HepG2 (cell line): ENCODE results near the gene DPH6. TPM values are rescaled to one million over a fixed set of nuclear protein-coding genes. Genes with fewer than 3 reads are reported as not detected.
"Not testable (repeated sequence)": the region's sequence is repeated elsewhere in the genome, so short reads cannot be mapped to it uniquely, and the experiment has no call there.

Experiments
- ATAC-seq: fragments of 200-7000 bp; cut with Tn5 transposase; 3 replicates; pipeline ENCODE4 v1.9.1; 2020; ENCODE audit warnings: mild to moderate bottlenecking, moderate library complexity
- BruUV-seq: library from RNA; stranded (reverse); fragments of 400-500 nt; replicated peaks from 2 replicates; lab custom pipeline; 2021; lab: Mats Ljungman, UMichigan
- CTCF ChIA-PET: fragments of 300-600 bp; formaldehyde crosslinking; extraction: SDS; loops from one replicate; lab custom pipeline; 2021; ENCODE audit warnings: low total read pairs, inconsistent platforms, low intra/inter-chr PET ratio; lab: Yijun Ruan, JAX
- POLR2A ChIA-PET: fragments of 350-600 bp; sonication (Branson Sonifier 250); formaldehyde crosslinking; loops from one replicate; lab custom pipeline; 2020; ENCODE audit warnings: antibody characterized with exemption, inconsistent platforms; lab: Yijun Ruan, JAX
- DNase-seq: peaks from one replicate; pipeline ENCODE4 v3.0.0-alpha.2; 2015; ENCODE audit warnings: low spot score
- FAIRE-seq: peaks from 3 replicates; lab custom pipeline; 2011; peaks lifted over from hg19 to GRCh38; lab: Jason Lieb, UNC
- H2AFZ ChIP-seq: one replicate; pipeline ENCODE4 v1.6.1; 2011; ENCODE audit warnings: low read length, inconsistent platforms
- H3K27ac ChIP-seq: fragments of 300-600 bp; 3 replicates; pipeline ENCODE4 v1.8.0; 2011; ENCODE audit warnings: mixed run types, mild to moderate bottlenecking, mixed read lengths, low read length, inconsistent platforms; ENCODE audit not compliant: insufficient read depth; ENCODE audit errors: extremely low read length
- H3K27me3 ChIP-seq, 2 experiments: fragments of 200-600 bp in 1 of 2; 2 replicates in 1 of 2; 3 replicates in 1 of 2; pipeline versions ENCODE4 v1.6.0 to v1.8.0; 2011; ENCODE audit warnings: low read length in 2 of 2, mild to moderate bottlenecking in 2 of 2, moderate library complexity in 2 of 2, inconsistent platforms in 1 of 2; ENCODE audit not compliant: insufficient read depth in 2 of 2, control insufficient read depth in 1 of 2
- H3K36me3 ChIP-seq, 2 experiments: fragments of 200-600 bp in 1 of 2; replicated peaks in 1 of 2; 2 replicates in 1 of 2; 3 replicates in 1 of 2; pipeline versions ENCODE4 v1.5.1 to v1.8.0; 2011; ENCODE audit warnings: low read length in 2 of 2, inconsistent platforms in 1 of 2; ENCODE audit not compliant: insufficient read depth in 2 of 2, control insufficient read depth in 1 of 2
- H3K4me1 ChIP-seq: 2 replicates; pipeline ENCODE4 v1.5.1; 2012; ENCODE audit warnings: low read length, inconsistent platforms; ENCODE audit not compliant: insufficient read depth
- H3K4me2 ChIP-seq: 2 replicates; pipeline ENCODE4 v1.6.0; 2011; ENCODE audit warnings: low read depth, low read length, inconsistent platforms
- H3K4me3 ChIP-seq, 3 experiments: fragments of 200-600 bp in 1 of 3; sonication (generic), shearing (Covaris generic) in 1 of 3; replicated peaks in 1 of 3; 2 replicates each; pipeline ENCODE4 v1.5.1; 2011 to 2016; ENCODE audit warnings: low read length in 3 of 3, inconsistent platforms in 2 of 3, low read depth in 2 of 3, mild to moderate bottlenecking in 2 of 3, control low read depth in 1 of 3, mixed read lengths in 1 of 3; ENCODE audit not compliant: insufficient read depth in 1 of 3
- H3K79me2 ChIP-seq: one replicate; pipeline ENCODE4 v1.6.1; 2011; ENCODE audit warnings: low read length, inconsistent platforms; ENCODE audit not compliant: insufficient read depth
- H3K9ac ChIP-seq: 2 replicates; pipeline ENCODE4 v1.6.0; 2011; ENCODE audit warnings: mild to moderate bottlenecking, low read depth, low read length, inconsistent platforms; ENCODE audit not compliant: insufficient read depth
- H3K9me3 ChIP-seq: 2 replicates; pipeline ENCODE4 v1.5.1; 2012; ENCODE audit warnings: mild to moderate bottlenecking, low read length
- H4K20me1 ChIP-seq: 2 replicates; pipeline ENCODE4 v1.6.0; 2011; ENCODE audit warnings: inconsistent platforms, mild to moderate bottlenecking, low read length, moderate library complexity; ENCODE audit not compliant: insufficient read depth
- GZF1 ChIP-seq: sonication (generic); formaldehyde crosslinking; IDR thresholded peaks from 2 replicates; pipeline ENCODE4 v1.5.1; 2020; ENCODE audit warnings: mild to moderate bottlenecking, missing genetic modification reagents
- KLF16 ChIP-seq, 2 experiments: sonication (generic) in 1 of 2; formaldehyde crosslinking in 1 of 2; IDR thresholded peaks; 2 replicates each; pipeline versions ENCODE4 v1.6.1 to v1.8.0; 2016 to 2023; ENCODE audit warnings: missing genetic modification reagents in 2 of 2, missing compliant biosample characterization in 1 of 2
- PAF1 ChIP-seq: IDR thresholded peaks from 2 replicates; pipeline ENCODE4 v1.6.1; 2016; ENCODE audit warnings: missing genetic modification reagents, missing compliant biosample characterization
- RERE ChIP-seq: IDR thresholded peaks from 2 replicates; pipeline ENCODE4 v1.6.1; 2016; ENCODE audit warnings: low read depth, missing genetic modification reagents, missing compliant biosample characterization
- WIZ ChIP-seq: sonication (generic); formaldehyde crosslinking; IDR thresholded peaks from 2 replicates; pipeline ENCODE4 v1.5.1; 2020; ENCODE audit warnings: mild to moderate bottlenecking, missing genetic modification reagents
- ZNF768 ChIP-seq: sonication (generic); formaldehyde crosslinking; IDR thresholded peaks from 2 replicates; pipeline ENCODE4 v1.4.0; 2020; ENCODE audit warnings: missing genetic modification reagents
- WGBS: methylation state at CpG from one replicate; pipeline ENCODE4 v1.1.6; 2017; ENCODE audit warnings: low lambda C conversion rate; 5-methylcytosine and 5-hydroxymethylcytosine counted together
- in situ Hi-C: cut with HindIII; loops from 2 replicates; pipeline ENCODE4 v1.10.0; 2017; ENCODE audit warnings: low pct_unique_long_range_greater_than_20kb; ENCODE audit not compliant: extremely low pct_ligation_motif_present
- intact Hi-C: fragments of 100-400 bp; cut with micrococcal nuclease; formaldehyde crosslinking; loops from one replicate; pipeline ENCODE4 v1.10.0; 2022; ENCODE audit not compliant: unreplicated experiment
- polyA plus RNA-seq, 8 experiments: library from polyadenylated mRNA; depleted of rRNA in 3 of 8; stranded (reverse) in 7 of 8; unstranded in 1 of 8; fragments of >200 nt; fragmentation: Illumina TruSeq in 4 of 8; extraction: Trizol in 4 of 8; gene quantifications; 2 replicates each; pipeline versions ENCODE4 v1.2.1 to v1.2.3, GENCODE V29; 2011 to 2016; ENCODE audit warnings: low read depth in 4 of 8, missing spikeins in 1 of 8, mixed read lengths in 1 of 8; ENCODE audit not compliant: insufficient read depth in 1 of 8
- total RNA-seq, 5 experiments: library from RNA; depleted of rRNA; stranded (reverse); fragments of >200 nt; fragmentation: Illumina TruSeq; extraction: Trizol; gene quantifications; 2 replicates each; pipeline ENCODE4 v1.2.3, GENCODE V29; 2016; ENCODE audit warnings: low read depth in 1 of 5

Gene DPH6
- total and polyA plus RNA-seq, 2 of the 13 experiments (the other 11 are each of a cell fraction or from before 2014, with no cell fraction given) = 10.2 to 25.8 TPM

GRCh38 chr15:35595656-35596055, 49.7 kb upstream of the DPH6 start (continued):
- TF ChIP-seq RERE (CRISPR knock-in tag) = no peak
- no peak for TF ChIP-seq WIZ (CRISPR knock-in tag)
- TF ChIP-seq ZNF768 = no peak
- no peak for TF ChIP-seq GZF1 (CRISPR knock-in tag)
- TF ChIP-seq KLF16 (CRISPR knock-in tag; IDR thresholded peaks at IDR 0.05) = no peak
- TF ChIP-seq PAF1 (CRISPR knock-in tag) = no peak
- TF ChIP-seq, all 625 proteins: peak for 0

GRCh38 chr15:35591987-35592386, 46.0 kb upstream of the DPH6 start:
- H3K4me1 ChIP-seq, H3K9ac ChIP-seq, in situ Hi-C loops, FAIRE-seq, H2AFZ ChIP-seq, H3K27ac ChIP-seq, H3K36me3 ChIP-seq, H3K27me3 ChIP-seq, POLR2A ChIA-PET, H3K4me3 ChIP-seq, DNase-seq, H3K4me2 ChIP-seq, H3K79me2 ChIP-seq, BruUV-seq, H3K9me3 ChIP-seq, intact Hi-C loops, H4K20me1 ChIP-seq, ATAC-seq, CTCF ChIA-PET: not testable (repeated sequence)
- 0% methylated on average over 2 of the region's 2 CpGs for WGBS
